Measurements from ENCODE around the gene UBE2D1. TPM values are rescaled to one million over a fixed set of nuclear protein-coding genes. Genes with fewer than 3 reads are reported as not detected.
A peak's percentile ranks its signal among the peaks of the same experiment; 100 is the strongest.

Gene UBE2D1
- total RNA-seq, 1 experiment from 2014 or later, result 13.6 TPM

DNA sequence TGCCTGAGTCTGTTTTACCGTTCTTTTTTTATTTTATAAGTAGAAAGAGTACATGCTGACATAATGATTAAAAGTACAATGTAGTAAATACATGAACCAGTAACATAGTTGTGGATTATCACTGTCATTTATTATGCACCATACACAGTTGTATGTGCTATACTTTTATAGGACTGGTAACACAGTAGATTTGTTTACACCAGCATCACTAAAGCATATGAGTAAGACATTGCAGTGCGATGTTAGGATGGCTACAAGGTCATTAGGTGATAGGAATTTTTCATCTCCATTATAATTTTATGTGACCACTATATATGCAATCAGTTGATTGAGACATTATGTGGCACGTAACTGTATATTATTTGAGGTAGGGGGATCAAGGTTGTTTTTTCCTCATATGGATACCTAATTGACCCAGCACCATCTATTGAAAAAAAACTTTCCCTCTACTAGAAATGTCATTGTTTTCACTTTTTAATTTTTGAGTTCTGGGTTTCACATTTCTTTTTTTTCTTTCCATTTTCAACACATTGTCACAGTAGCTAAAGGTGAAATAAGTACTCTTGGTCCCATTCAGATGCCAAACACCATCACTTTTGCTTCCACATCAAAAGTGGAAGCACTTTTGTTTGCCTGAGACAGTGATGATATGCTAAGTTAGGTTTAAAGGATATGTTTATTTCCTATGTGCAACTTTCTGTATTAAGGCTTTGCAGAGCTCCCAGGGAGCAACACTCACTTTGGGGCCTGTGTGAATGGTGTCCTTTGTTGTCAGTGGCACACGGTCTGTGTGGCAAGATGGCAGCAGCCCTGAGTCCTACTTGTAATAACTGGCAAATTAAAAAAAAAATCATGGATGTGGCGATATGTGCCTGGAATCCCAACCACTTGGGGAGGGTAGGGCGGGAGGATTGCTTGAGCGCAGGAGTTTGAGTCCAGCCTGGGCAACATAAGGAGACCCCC lies 17.1 kb downstream of the UBE2D1 start:
- ChIA-PET POLR2A (ENCODE audit: unreplicated experiment) (no interaction called here), CTCF (no interaction called here)
- no TSS peak for BruUV-seq (replicated peaks)
- Histone ChIP-seq H3K36me3 (ENCODE audit: low read depth, low read length) (peaks cover 4% of the 10 kb centered on the region; the same call in 1 of the 2 replicates), H4K20me1 (ENCODE audit: low read length) (peaks cover 32% of the 10 kb centered on the region), H3K4me2 (ENCODE audit: low read length) (no peak overlapping the region), H2AFZ (ENCODE audit: low read length) (no peak overlapping the region), H3K9me2 (replicated peaks; ENCODE audit: low read length) (no peaks in the 10 kb centered on the region), H3K27ac (ENCODE audit: low read length) (no peak overlapping the region), H3K9ac (ENCODE audit: low read length) (no peak overlapping the region), H3K4me3 (ENCODE audit: low read length) (no peak overlapping the region), H3K27me3 (ENCODE audit: low read length) (no peaks in the 10 kb centered on the region), H3K4me1 (ENCODE audit: insufficient read depth, low read length) (peaks cover 14% of the 10 kb centered on the region), H3K79me2 (ENCODE audit: low read length) (peaks cover 66% of the 10 kb centered on the region), H3F3A (ENCODE audit: low read length, unreplicated experiment) (no peaks in the 10 kb centered on the region), H3K9me3 (ENCODE audit: low read length) (no peaks in the 10 kb centered on the region)
- peak; percentile 2 for DNase-seq
- intact Hi-C loops (cut with micrococcal nuclease), result loop anchor here (2.0 kb wide), 1 partner anchor 33 kb away; the partner anchor contains the start of gene TFAM
- no peak for TF ChIP-seq EZH2 (IDR thresholded peaks at IDR 0.05; ENCODE audit: low read length, unreplicated experiment)
- TF ChIP-seq, protein P1, sequence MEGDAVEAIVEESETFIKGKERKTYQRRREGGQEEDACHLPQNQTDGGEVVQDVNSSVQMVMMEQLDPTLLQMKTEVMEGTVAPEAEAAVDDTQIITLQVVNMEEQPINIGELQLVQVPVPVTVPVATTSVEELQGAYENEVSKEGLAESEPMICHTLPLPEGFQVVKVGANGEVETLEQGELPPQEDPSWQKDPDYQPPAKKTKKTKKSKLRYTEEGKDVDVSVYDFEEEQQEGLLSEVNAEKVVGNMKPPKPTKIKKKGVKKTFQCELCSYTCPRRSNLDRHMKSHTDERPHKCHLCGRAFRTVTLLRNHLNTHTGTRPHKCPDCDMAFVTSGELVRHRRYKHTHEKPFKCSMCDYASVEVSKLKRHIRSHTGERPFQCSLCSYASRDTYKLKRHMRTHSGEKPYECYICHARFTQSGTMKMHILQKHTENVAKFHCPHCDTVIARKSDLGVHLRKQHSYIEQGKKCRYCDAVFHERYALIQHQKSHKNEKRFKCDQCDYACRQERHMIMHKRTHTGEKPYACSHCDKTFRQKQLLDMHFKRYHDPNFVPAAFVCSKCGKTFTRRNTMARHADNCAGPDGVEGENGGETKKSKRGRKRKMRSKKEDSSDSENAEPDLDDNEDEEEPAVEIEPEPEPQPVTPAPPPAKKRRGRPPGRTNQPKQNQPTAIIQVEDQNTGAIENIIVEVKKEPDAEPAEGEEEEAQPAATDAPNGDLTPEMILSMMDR (conservative IDR thresholded peaks at IDR 0.05; ENCODE audit: low read depth, low read length), result no peak
- TF ChIP-seq EZH2phosphoT487 (IDR thresholded peaks at IDR 0.05; ENCODE audit: borderline replicate concordance, low read length), result no peak
- peak; percentile 50; the same call in 1 of the 2 replicates for ATAC-seq

DNA sequence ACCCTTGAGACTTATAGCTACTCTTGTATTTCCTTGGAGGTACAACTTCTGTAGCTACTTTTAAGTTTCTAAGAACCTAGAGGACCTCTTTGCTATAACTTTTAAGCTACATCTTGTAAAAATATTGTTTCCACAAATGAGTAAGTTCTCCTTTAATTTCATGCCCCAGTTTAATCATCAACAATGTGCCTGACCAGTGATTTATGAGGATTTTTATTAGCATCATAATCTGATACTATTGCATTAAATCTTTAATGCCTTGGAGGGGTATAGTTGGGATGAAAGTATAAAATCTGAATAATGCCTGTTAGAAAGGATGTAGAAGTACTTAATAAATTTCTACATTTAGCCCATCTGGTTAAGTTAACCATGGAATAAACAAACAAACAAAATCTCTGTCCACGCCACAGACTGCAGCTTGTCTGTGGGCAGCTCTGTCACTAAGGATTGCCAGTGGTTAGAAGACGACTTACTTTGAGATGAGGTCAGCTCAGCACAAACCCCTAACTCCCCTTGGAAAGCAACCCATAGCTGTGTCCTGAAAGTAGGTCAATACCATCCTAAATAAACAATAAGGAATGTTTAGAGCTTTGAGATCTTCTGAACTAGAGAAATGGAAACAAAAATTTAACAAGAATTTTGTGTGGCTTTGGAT lies 18.3 kb downstream of the UBE2D1 start:
- Histone ChIP-seq H3K9me3 (ENCODE audit: low read length) (no peaks in the 10 kb centered on the region), H4K20me1 (ENCODE audit: low read length) (peaks cover 32% of the 10 kb centered on the region), H3K9ac (ENCODE audit: low read length) (no peak overlapping the region), H3K79me2 (ENCODE audit: low read length) (peaks cover 59% of the 10 kb centered on the region), H2AFZ (ENCODE audit: low read length) (no peak overlapping the region), H3K27me3 (ENCODE audit: low read length) (no peaks in the 10 kb centered on the region), H3K4me1 (ENCODE audit: insufficient read depth, low read length) (peaks cover 14% of the 10 kb centered on the region), H3K4me2 (ENCODE audit: low read length) (no peak overlapping the region), H3K4me3 (ENCODE audit: low read length) (no peak overlapping the region), H3F3A (ENCODE audit: low read length, unreplicated experiment) (no peaks in the 10 kb centered on the region), H3K27ac (ENCODE audit: low read length) (no peak overlapping the region), H3K36me3 (ENCODE audit: low read depth, low read length) (peaks cover 4% of the 10 kb centered on the region; the same call in 1 of the 2 replicates), H3K9me2 (replicated peaks; ENCODE audit: low read length) (no peaks in the 10 kb centered on the region)
- ATAC-seq (peak; percentile 59), DNase-seq (peak; percentile 8)
- intact Hi-C loops (cut with micrococcal nuclease), result loop anchor here (2.0 kb wide), 1 partner anchor 32 kb away; the partner anchor contains the start of gene TFAM
- no TSS peak for BruUV-seq (replicated peaks)
- POLR2A ChIA-PET (ENCODE audit: unreplicated experiment), result no interaction called here
- TF ChIP-seq EZH2phosphoT487 (IDR thresholded peaks at IDR 0.05; ENCODE audit: borderline replicate concordance, low read length) (no peak), EZH2 (IDR thresholded peaks at IDR 0.05; ENCODE audit: low read length, unreplicated experiment) (no peak)
- TF ChIP-seq, protein P1 (conservative IDR thresholded peaks at IDR 0.05; ENCODE audit: low read depth, low read length), result no peak
- CTCF ChIA-PET, result interaction anchor here (0.7 kb wide), 1 partner anchor 43 kb away, joined by 3 read pairs; no protein-coding TSS in a partner anchor
